NCI-H187 (cell line): Measurements from ENCODE around the gene POLG.
"Not testable (repeated sequence)": the region's sequence is repeated elsewhere in the genome, so short reads cannot be mapped to it uniquely, and the experiment has no call there.

Experiments
- DNase-seq, 2 experiments: peaks; one replicate each; lab custom pipeline; 2025; lab: John Stamatoyannopoulos, UW

POLG gene

DNA sequence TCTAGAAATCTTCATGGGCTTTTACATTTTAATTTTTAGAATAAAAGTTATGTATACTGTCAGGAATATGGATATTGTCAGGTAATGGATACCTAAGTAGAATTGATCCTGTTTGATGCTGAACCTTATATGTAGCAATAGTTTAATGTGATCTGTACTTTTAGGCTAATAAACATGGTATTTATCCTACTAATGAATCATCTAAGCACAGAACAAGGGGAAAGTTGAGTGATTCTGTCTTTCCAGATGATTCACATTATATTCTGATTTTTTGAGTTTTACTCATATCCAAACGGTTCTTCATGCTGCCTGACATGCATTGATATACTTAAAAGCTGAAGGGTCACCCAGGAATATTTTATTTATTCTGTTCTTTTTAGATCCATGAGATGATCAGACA is 56.3 kb downstream of the POLG start:
- DNase-seq: no peak

DNA sequence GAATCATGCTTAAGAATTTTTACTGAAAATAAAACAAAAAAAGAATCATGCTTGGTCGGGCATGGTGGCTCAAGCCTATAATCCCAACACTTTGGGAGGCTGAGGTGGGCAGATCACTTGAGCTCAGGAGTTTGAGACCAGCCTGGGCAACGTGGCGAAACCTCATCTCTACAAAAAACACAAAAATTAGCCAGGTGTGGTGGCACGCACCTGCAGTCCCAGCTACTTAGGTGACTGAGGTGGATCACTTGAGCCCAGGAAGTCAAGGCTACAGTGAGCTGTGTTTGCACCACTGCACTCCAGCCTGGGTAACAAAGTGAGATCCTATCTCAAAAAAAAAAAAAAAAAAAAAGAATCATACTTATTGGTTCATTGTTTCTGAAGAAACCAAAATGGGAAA is 57.3 kb downstream of the POLG start:
- DNase-seq: not testable (repeated sequence)
